ENCODE results near the gene SLC12A8. TPM values are rescaled to one million over a fixed set of nuclear protein-coding genes. Genes with fewer than 3 reads are reported as not detected.

Gene SLC12A8
- polyA plus RNA-seq, 1 experiment = 8.4 TPM

GRCh38 chr3:125157183-125157582 is 55.4 kb downstream of the SLC12A8 start:
- CTCF ChIA-PET = interaction anchor here (1.0 to 1.2 kb wide), 2 partner anchors 9 to 135 kb away, joined by 4 to 5 read pairs; no protein-coding TSS in a partner anchor
- TF ChIP-seq CTCF (IDR thresholded peaks at IDR 0.05; ENCODE audit: insufficient read depth, low read depth, low read length) = no peak
- Histone ChIP-seq H3K27me3 (ENCODE audit: control insufficient read depth, insufficient read depth, low read length) (no peaks in the 10 kb centered on the region), H3K4me3 (ENCODE audit: low read depth, low read length) (no peak overlapping the region), H3K36me3 (ENCODE audit: control insufficient read depth, insufficient read depth, low read length) (no peaks in the 10 kb centered on the region)
- POLR2A ChIA-PET = no interaction called here
- no peak for DNase-seq (ENCODE audit: low read depth)

GRCh38 chr3:125156456-125156855 is 56.1 kb downstream of the SLC12A8 start:
- Histone ChIP-seq H3K4me3 (ENCODE audit: low read depth, low read length) (no peak overlapping the region), H3K27me3 (ENCODE audit: control insufficient read depth, insufficient read depth, low read length) (no peaks in the 10 kb centered on the region), H3K36me3 (ENCODE audit: control insufficient read depth, insufficient read depth, low read length) (no peaks in the 10 kb centered on the region)
- ChIA-PET POLR2A (no interaction called here), CTCF (interaction anchor here (1.0 to 1.2 kb wide), 2 partner anchors 8 to 134 kb away, joined by 4 to 5 read pairs; no protein-coding TSS in a partner anchor)
- TF ChIP-seq CTCF (IDR thresholded peaks at IDR 0.05; ENCODE audit: insufficient read depth, low read depth, low read length) = no peak
- no peak for DNase-seq (ENCODE audit: low read depth)

GRCh38 chr3:125154800-125155269 is 57.7 kb downstream of the SLC12A8 start:
- no peak for TF ChIP-seq CTCF (IDR thresholded peaks at IDR 0.05; ENCODE audit: insufficient read depth, low read depth, low read length)
- ChIA-PET POLR2A (no interaction called here), CTCF (no interaction called here)
- no peak for DNase-seq (ENCODE audit: low read depth)
- Histone ChIP-seq H3K4me3 (ENCODE audit: low read depth, low read length) (no peak overlapping the region), H3K27me3 (ENCODE audit: control insufficient read depth, insufficient read depth, low read length) (no peaks in the 10 kb centered on the region), H3K36me3 (ENCODE audit: control insufficient read depth, insufficient read depth, low read length) (no peaks in the 10 kb centered on the region)

GRCh38 chr3:125154110-125154509 is 58.4 kb downstream of the SLC12A8 start:
- Histone ChIP-seq H3K36me3 (ENCODE audit: control insufficient read depth, insufficient read depth, low read length) (no peaks in the 10 kb centered on the region), H3K4me3 (ENCODE audit: low read depth, low read length) (no peak overlapping the region), H3K27me3 (ENCODE audit: control insufficient read depth, insufficient read depth, low read length) (no peaks in the 10 kb centered on the region)
- no peak for TF ChIP-seq CTCF (IDR thresholded peaks at IDR 0.05; ENCODE audit: insufficient read depth, low read depth, low read length)
- CTCF ChIA-PET = interaction anchor here (0.9 kb wide), 1 partner anchor 12 kb away, joined by 3 read pairs; no protein-coding TSS in a partner anchor
- DNase-seq (ENCODE audit: low read depth) = no peak
- POLR2A ChIA-PET = no interaction called here

- CTCF ChIA-PET = no interaction called here
- H3K36me3 ChIP-seq (ENCODE audit: control insufficient read depth, insufficient read depth, low read length) = no peaks in the 10 kb centered on the region
- TF ChIP-seq CTCF (IDR thresholded peaks at IDR 0.05; ENCODE audit: insufficient read depth, low read depth, low read length) = no peak
- H3K27me3 ChIP-seq (ENCODE audit: control insufficient read depth, insufficient read depth, low read length) = no peaks in the 10 kb centered on the region
- no peak overlapping the region for H3K4me3 ChIP-seq (ENCODE audit: low read depth, low read length)
- POLR2A ChIA-PET = no interaction called here
- DNase-seq (ENCODE audit: low read depth) = no peak
Measured at GRCh38 chr3:125152951-125153350, 59.6 kb downstream of the SLC12A8 start.

Measured in BJ (cell line).